GM12801 (cell line): ENCODE measurements around the gene PRSS21.

Experiments used
- TF ChIP-seq, protein P1 (sequence below): IDR thresholded peaks from one replicate; pipeline ENCODE4 v1.5.1; 2011; ENCODE audit warnings: control low read depth; ENCODE audit not compliant: insufficient read length; ENCODE audit errors: extremely low read depth

Gene PRSS21

GRCh38 chr16:2811703-2812471, 5.2 kb upstream of the PRSS21 start:
- TF ChIP-seq, protein P1, sequence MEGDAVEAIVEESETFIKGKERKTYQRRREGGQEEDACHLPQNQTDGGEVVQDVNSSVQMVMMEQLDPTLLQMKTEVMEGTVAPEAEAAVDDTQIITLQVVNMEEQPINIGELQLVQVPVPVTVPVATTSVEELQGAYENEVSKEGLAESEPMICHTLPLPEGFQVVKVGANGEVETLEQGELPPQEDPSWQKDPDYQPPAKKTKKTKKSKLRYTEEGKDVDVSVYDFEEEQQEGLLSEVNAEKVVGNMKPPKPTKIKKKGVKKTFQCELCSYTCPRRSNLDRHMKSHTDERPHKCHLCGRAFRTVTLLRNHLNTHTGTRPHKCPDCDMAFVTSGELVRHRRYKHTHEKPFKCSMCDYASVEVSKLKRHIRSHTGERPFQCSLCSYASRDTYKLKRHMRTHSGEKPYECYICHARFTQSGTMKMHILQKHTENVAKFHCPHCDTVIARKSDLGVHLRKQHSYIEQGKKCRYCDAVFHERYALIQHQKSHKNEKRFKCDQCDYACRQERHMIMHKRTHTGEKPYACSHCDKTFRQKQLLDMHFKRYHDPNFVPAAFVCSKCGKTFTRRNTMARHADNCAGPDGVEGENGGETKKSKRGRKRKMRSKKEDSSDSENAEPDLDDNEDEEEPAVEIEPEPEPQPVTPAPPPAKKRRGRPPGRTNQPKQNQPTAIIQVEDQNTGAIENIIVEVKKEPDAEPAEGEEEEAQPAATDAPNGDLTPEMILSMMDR = no peak

DNA sequence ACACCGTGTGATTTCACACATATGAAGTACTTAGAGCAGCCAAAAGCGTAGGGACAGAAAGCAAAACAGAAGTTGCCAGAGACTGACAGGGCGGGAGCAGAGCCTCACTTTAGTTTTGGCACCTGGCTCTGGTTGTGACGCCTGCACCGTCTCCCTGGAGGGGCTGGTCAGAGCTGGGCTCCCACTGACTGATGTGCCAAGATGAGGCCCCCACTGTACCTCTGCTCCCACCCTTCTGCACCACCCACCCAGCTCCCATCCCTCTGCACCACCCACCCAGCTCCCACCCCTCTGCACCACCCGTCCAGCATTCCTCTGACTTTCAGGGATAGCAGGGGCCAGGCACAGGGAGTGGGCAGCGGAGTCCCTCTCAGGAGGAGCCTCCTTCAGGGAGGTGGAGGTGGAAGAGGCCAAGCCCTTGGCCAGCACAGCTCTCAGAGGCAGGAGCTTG, 3.2 kb upstream of the PRSS21 start:
- TF ChIP-seq, protein P1 = no peak

- TF ChIP-seq, protein P1 = no peak
Observed at GRCh38 chr16:2814551-2815298, 2.3 kb upstream of the PRSS21 start.

DNA sequence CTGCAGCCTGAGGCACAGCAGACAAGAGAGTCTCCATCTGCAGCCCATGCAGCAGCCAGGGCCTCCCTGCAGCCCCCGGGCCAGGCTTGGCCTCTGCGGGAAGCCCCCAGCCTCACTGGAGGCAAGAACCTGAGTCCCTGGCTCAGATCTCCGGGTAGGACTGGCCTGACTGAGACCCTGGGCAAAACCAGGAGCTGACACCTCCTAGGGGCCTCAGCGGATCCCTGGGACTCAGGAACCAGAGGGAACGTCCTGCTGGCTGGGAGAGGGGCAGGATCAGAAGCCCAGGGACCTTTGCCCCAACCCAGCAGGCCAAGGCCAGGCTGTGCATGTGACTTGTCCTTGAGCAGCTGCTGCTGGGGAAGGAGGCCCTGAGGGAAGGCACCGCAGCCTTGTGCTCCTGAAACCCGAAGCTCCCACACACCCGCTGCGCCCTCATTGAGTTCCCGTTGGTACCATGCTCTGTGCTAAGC, 1.7 kb upstream of the PRSS21 start:
- TF ChIP-seq, protein P1 = no peak

- TF ChIP-seq, protein P1 = no peak
Observed at GRCh38 chr16:2817340-2818271, 569 bp downstream of the PRSS21 start.

DNA sequence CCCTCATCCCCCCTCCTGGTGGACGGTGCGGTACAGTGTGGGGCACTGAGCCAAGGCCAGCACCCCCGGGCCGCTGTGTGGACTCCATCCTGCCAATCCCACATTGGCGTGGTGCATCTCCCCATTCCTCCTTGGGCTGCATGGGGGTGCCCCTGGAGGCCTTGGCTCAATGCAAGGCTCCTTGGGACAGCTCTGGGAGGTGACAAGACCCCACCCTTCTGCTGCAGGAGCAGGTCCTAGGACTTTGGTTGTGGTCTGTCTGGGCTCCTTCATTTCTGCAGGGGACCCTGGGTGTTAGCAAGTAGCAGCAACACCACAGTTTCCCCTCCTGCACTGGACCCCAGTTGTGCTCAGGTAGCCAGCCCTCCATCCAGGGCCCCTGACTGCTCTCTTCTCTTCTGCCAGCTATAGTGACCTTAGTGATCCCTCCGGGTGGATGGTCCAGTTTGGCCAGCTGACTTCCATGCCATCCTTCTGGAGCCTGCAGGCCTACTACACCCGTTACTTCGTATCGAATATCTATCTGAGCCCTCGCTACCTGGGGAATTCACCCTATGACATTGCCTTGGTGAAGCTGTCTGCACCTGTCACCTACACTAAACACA, 1.3 kb downstream of the PRSS21 start:
- TF ChIP-seq, protein P1 = no peak
